HUES64 (cell line): Measurements from ENCODE around the gene PTGDS.
A peak's percentile ranks its signal among the peaks of the same experiment; 100 is the strongest.

Experiments
- H3K27ac ChIP-seq: 2 replicates; pipeline ENCODE4 v1.7.0; 2013; ENCODE audit warnings: low read depth, low read length, inconsistent platforms
- H3K27me3 ChIP-seq: 2 replicates; pipeline ENCODE4 v1.6.1; 2013; ENCODE audit warnings: mild to moderate bottlenecking, low read length; ENCODE audit not compliant: insufficient read depth
- H3K36me3 ChIP-seq: 2 replicates; pipeline ENCODE4 v1.6.1; 2013; ENCODE audit warnings: mild to moderate bottlenecking, low read length; ENCODE audit not compliant: insufficient read depth
- H3K4me1 ChIP-seq: 2 replicates; pipeline ENCODE4 v1.6.1; 2013; ENCODE audit warnings: mild to moderate bottlenecking, low read length, moderate library complexity; ENCODE audit not compliant: insufficient read depth
- H3K4me3 ChIP-seq: 2 replicates; pipeline ENCODE4 v1.5.1; 2013; ENCODE audit warnings: mild to moderate bottlenecking, low read length, moderate library complexity
- H3K9ac ChIP-seq: 2 replicates; pipeline ENCODE4 v1.6.1; 2013; ENCODE audit warnings: mild to moderate bottlenecking, low read depth, low read length
- H3K9me3 ChIP-seq: 2 replicates; pipeline ENCODE4 v1.6.1; 2013; ENCODE audit warnings: low read depth, low read length; ENCODE audit not compliant: insufficient read depth
- WGBS: fragments of 150-250, 120-280 bp; methylation state at CpG from one replicate; pipeline ENCODE4 v1.1.7; 2013; ENCODE audit warnings: missing lambda C conversion rate; 5-methylcytosine and 5-hydroxymethylcytosine counted together

PTGDS gene

GRCh38 chr9:137022662-137023008 is 45.3 kb downstream of the PTGDS start:
- H3K4me1 ChIP-seq = no peaks in the 10 kb centered on the region
- whole genome bisulfite sequencing = 95% methylated on average over 23 of the region's 23 CpGs

GRCh38 chr9:137023157-137023556 is 45.9 kb downstream of the PTGDS start:
- Histone ChIP-seq H3K27ac (no peak overlapping the region), H3K4me1 (no peaks in the 10 kb centered on the region), H3K36me3 (no peaks in the 10 kb centered on the region), H3K4me3 (no peak overlapping the region), H3K27me3 (peaks cover 12% of the 10 kb centered on the region), H3K9ac (no peak overlapping the region), H3K9me3 (no peaks in the 10 kb centered on the region)
- 85% methylated on average over 7 of the region's 7 CpGs for WGBS

More at GRCh38 chr9:137022662-137023008, 45.3 kb downstream of the PTGDS start:
- no peak overlapping the region for H3K27ac ChIP-seq
- no peaks in the 10 kb centered on the region for H3K36me3 ChIP-seq
- H3K9me3 ChIP-seq = no peaks in the 10 kb centered on the region
- peaks cover 11% of the 10 kb centered on the region for H3K27me3 ChIP-seq
- no peak overlapping the region for H3K4me3 ChIP-seq
- H3K9ac ChIP-seq = no peak overlapping the region

GRCh38 chr9:137023583-137023991 is 46.3 kb downstream of the PTGDS start:
- H3K36me3 ChIP-seq = no peaks in the 10 kb centered on the region
- no peak overlapping the region for H3K27ac ChIP-seq
- 79% methylated on average over 15 of the region's 15 CpGs for WGBS
- peaks cover 15% of the 10 kb centered on the region for H3K27me3 ChIP-seq
- no peak overlapping the region for H3K4me3 ChIP-seq
- no peak overlapping the region for H3K9ac ChIP-seq
- H3K9me3 ChIP-seq = no peaks in the 10 kb centered on the region
- H3K4me1 ChIP-seq = no peaks in the 10 kb centered on the region

- whole genome bisulfite sequencing = 87% methylated on average over 21 of the region's 21 CpGs
- no peak overlapping the region for H3K27ac ChIP-seq
- no peak overlapping the region for H3K4me3 ChIP-seq
- no peaks in the 10 kb centered on the region for H3K9me3 ChIP-seq
- H3K27me3 ChIP-seq = peaks cover 22% of the 10 kb centered on the region
- no peaks in the 10 kb centered on the region for H3K4me1 ChIP-seq
- H3K36me3 ChIP-seq = no peaks in the 10 kb centered on the region
- H3K9ac ChIP-seq = no peak overlapping the region
Measured at GRCh38 chr9:137025517-137025966, 48.2 kb downstream of the PTGDS start.

- no peaks in the 10 kb centered on the region for H3K36me3 ChIP-seq
- H3K27me3 ChIP-seq = peaks cover 22% of the 10 kb centered on the region
- WGBS = 91% methylated on average over 2 of the region's 2 CpGs
Measured at GRCh38 chr9:137026384-137026783, 49.1 kb downstream of the PTGDS start.

GRCh38 chr9:137026828-137027227 is 49.5 kb downstream of the PTGDS start:
- 90% methylated on average over 4 of the region's 4 CpGs for WGBS
- no peak overlapping the region for H3K27ac ChIP-seq
- H3K4me3 ChIP-seq = no peak overlapping the region
- no peaks in the 10 kb centered on the region for H3K4me1 ChIP-seq
- H3K27me3 ChIP-seq = peaks cover 22% of the 10 kb centered on the region
- H3K36me3 ChIP-seq = no peaks in the 10 kb centered on the region
- H3K9ac ChIP-seq = no peak overlapping the region
- H3K9me3 ChIP-seq = no peaks in the 10 kb centered on the region

More at GRCh38 chr9:137026384-137026783, 49.1 kb downstream of the PTGDS start:
- H3K4me3 ChIP-seq = no peak overlapping the region
- no peaks in the 10 kb centered on the region for H3K9me3 ChIP-seq
- no peak overlapping the region for H3K9ac ChIP-seq
- H3K27ac ChIP-seq = no peak overlapping the region
- no peaks in the 10 kb centered on the region for H3K4me1 ChIP-seq

- H3K27ac ChIP-seq = no peak within 1 kb of the TSS
- peak within 1 kb of the TSS; percentile 62 for H3K4me3 ChIP-seq
- no peaks in the 10 kb centered on the region for H3K4me1 ChIP-seq
Measured at GRCh38 chr9:137027369-137028262, 50.3 kb downstream of the PTGDS start, which contains the start of gene ABCA2. ABCA2 (minus strand) TSS chr9:137028237; CDS start chr9:137028140, 97 bp downstream.

GRCh38 chr9:137028263-137029057 is 51.2 kb downstream of the PTGDS start:
- 4% methylated on average over 98 of the region's 98 CpGs for WGBS
- Histone ChIP-seq H3K9ac (peak overlapping the region; percentile 41; the same call in 1 of the 2 replicates), H3K36me3 (no peaks in the 10 kb centered on the region), H3K27ac (no peak overlapping the region), H3K9me3 (no peaks in the 10 kb centered on the region), H3K4me1 (no peaks in the 10 kb centered on the region), H3K27me3 (peaks cover 22% of the 10 kb centered on the region), H3K4me3 (peak overlapping the region; percentile 62)

More at GRCh38 chr9:137027369-137028262, 50.3 kb downstream of the PTGDS start, which contains the start of gene ABCA2:
- Histone ChIP-seq H3K9ac (peak within 1 kb of the TSS; percentile 41; the same call in 1 of the 2 replicates), H3K36me3 (no peaks in the 10 kb centered on the region), H3K27me3 (peaks cover 22% of the 10 kb centered on the region), H3K9me3 (no peaks in the 10 kb centered on the region)
- 5% methylated on average over 95 of the region's 95 CpGs for WGBS

- H3K9ac ChIP-seq = no peak overlapping the region
- H3K27ac ChIP-seq = no peak overlapping the region
- H3K4me3 ChIP-seq = peak overlapping the region; percentile 62; the same call in 1 of the 2 replicates
- WGBS = 50% methylated on average over 19 of the region's 19 CpGs
- peaks cover 22% of the 10 kb centered on the region for H3K27me3 ChIP-seq
- no peaks in the 10 kb centered on the region for H3K9me3 ChIP-seq
- H3K36me3 ChIP-seq = no peaks in the 10 kb centered on the region
- H3K4me1 ChIP-seq = no peaks in the 10 kb centered on the region
Measured at GRCh38 chr9:137029058-137029936, 52.0 kb downstream of the PTGDS start.

- H3K9ac ChIP-seq = no peak overlapping the region
- WGBS = 89% methylated on average over 15 of the region's 15 CpGs
- no peaks in the 10 kb centered on the region for H3K9me3 ChIP-seq
- no peaks in the 10 kb centered on the region for H3K4me1 ChIP-seq
- no peak overlapping the region for H3K27ac ChIP-seq
- peaks cover 22% of the 10 kb centered on the region for H3K27me3 ChIP-seq
- no peaks in the 10 kb centered on the region for H3K36me3 ChIP-seq
- no peak overlapping the region for H3K4me3 ChIP-seq
Measured at GRCh38 chr9:137030006-137030405, 52.7 kb downstream of the PTGDS start.
